HepG2 (cell line): ENCODE measurements around the gene CAPN10. TPM values are rescaled to one million over a fixed set of nuclear protein-coding genes. Genes with fewer than 3 reads are reported as not detected.

Experiments used
- CCDC6 ChIP-seq: sonication (generic); formaldehyde crosslinking; IDR thresholded peaks from 2 replicates; pipeline ENCODE4 v1.8.1; 2022; ENCODE audit warnings: mild to moderate bottlenecking, missing genetic modification reagents, moderate library complexity
- CHCHD3 ChIP-seq: sonication (generic); formaldehyde crosslinking; IDR thresholded peaks from 2 replicates; pipeline ENCODE4 v1.8.0; 2022; ENCODE audit warnings: mild to moderate bottlenecking, missing genetic modification reagents, moderate library complexity
- CREM ChIP-seq, 2 experiments: sonication (generic) in 1 of 2; formaldehyde crosslinking in 1 of 2; IDR thresholded peaks; 2 replicates each; pipeline versions ENCODE4 v1.4.0 to v1.6.1; 2016 to 2020; ENCODE audit warnings: antibody characterized with exemption in 1 of 2, mild to moderate bottlenecking in 1 of 2, missing genetic modification reagents in 1 of 2
- FOXO4 ChIP-seq: sonication (generic); formaldehyde crosslinking; conservative IDR thresholded peaks from 2 replicates; pipeline ENCODE4 v1.8.1; 2023; ENCODE audit warnings: missing genetic modification reagents
- HDAC2 ChIP-seq: sonication (generic); formaldehyde crosslinking; IDR thresholded peaks from 2 replicates; pipeline ENCODE4 v1.4.0; 2020; ENCODE audit warnings: missing genetic modification reagents
- RBM39 ChIP-seq: fragments of 200-400 bp; formaldehyde crosslinking; IDR thresholded peaks from one replicate; pipeline ENCODE4 v1.6.1; 2018; ENCODE audit warnings: antibody characterized with exemption, mild to moderate bottlenecking, low read depth, low read length; ENCODE audit not compliant: poor library complexity, severe bottlenecking
- SKIL ChIP-seq: sonication (generic); formaldehyde crosslinking; IDR thresholded peaks from 2 replicates; pipeline ENCODE4 v1.8.0; 2022; ENCODE audit warnings: missing genetic modification reagents, mild to moderate bottlenecking, moderate library complexity, borderline replicate concordance
- TAF1 ChIP-seq: sonication (generic); formaldehyde crosslinking; IDR thresholded peaks from 2 replicates; pipeline ENCODE4 v1.4.0; 2020; ENCODE audit warnings: missing genetic modification reagents
- UBTF ChIP-seq: sonication (generic); formaldehyde crosslinking; IDR thresholded peaks from 2 replicates; pipeline ENCODE4 v1.4.0; 2020; ENCODE audit warnings: mild to moderate bottlenecking, missing genetic modification reagents
- ZBTB3 ChIP-seq: sonication (generic); formaldehyde crosslinking; IDR thresholded peaks from 2 replicates; pipeline ENCODE4 v1.4.0; 2020; ENCODE audit warnings: low read depth, mild to moderate bottlenecking, moderate library complexity, missing genetic modification reagents, borderline replicate concordance
- ZC3H13 ChIP-seq: sonication (generic); formaldehyde crosslinking; IDR thresholded peaks from 2 replicates; pipeline ENCODE4 v1.8.1; 2023; ENCODE audit warnings: mild to moderate bottlenecking, missing genetic modification reagents, moderate library complexity
- ZNF317 ChIP-seq: sonication (generic); formaldehyde crosslinking; IDR thresholded peaks from 2 replicates; pipeline ENCODE4 v1.5.0; 2020; ENCODE audit warnings: mild to moderate bottlenecking, missing genetic modification reagents
- ZNF639 ChIP-seq: conservative IDR thresholded peaks from 2 replicates; pipeline ENCODE4 v1.6.1; 2018; ENCODE audit warnings: missing genetic modification reagents
- ZNF749 ChIP-seq: sonication (generic); formaldehyde crosslinking; IDR thresholded peaks from 2 replicates; pipeline ENCODE4 v1.8.0; 2022; ENCODE audit warnings: mild to moderate bottlenecking, missing genetic modification reagents, moderate library complexity, borderline replicate concordance
- ZNF780A ChIP-seq: sonication (generic); formaldehyde crosslinking; IDR thresholded peaks from 2 replicates; pipeline ENCODE4 v1.8.0; 2022; ENCODE audit warnings: mild to moderate bottlenecking, missing genetic modification reagents, moderate library complexity
- polyA plus RNA-seq, 8 experiments: library from polyadenylated mRNA; depleted of rRNA in 3 of 8; stranded (reverse) in 7 of 8; unstranded in 1 of 8; fragments of >200 nt; fragmentation: Illumina TruSeq in 4 of 8; extraction: Trizol in 4 of 8; gene quantifications; 2 replicates each; pipeline versions ENCODE4 v1.2.1 to v1.2.3, GENCODE V29; 2011 to 2016; ENCODE audit warnings: low read depth in 4 of 8, missing spikeins in 1 of 8, mixed read lengths in 1 of 8; ENCODE audit not compliant: insufficient read depth in 1 of 8
- total RNA-seq, 5 experiments: library from RNA; depleted of rRNA; stranded (reverse); fragments of >200 nt; fragmentation: Illumina TruSeq; extraction: Trizol; gene quantifications; 2 replicates each; pipeline ENCODE4 v1.2.3, GENCODE V29; 2016; ENCODE audit warnings: low read depth in 1 of 5

CAPN10 gene
- total and polyA plus RNA-seq, 2 of the 13 experiments (the other 11 are each of a cell fraction or from before 2014, with no cell fraction given), result 27.6 to 32.4 TPM

- no peak; the same call in 1 of the 2 replicates for TF ChIP-seq ZNF317 (CRISPR knock-in tag)
- TF ChIP-seq ZBTB3 (CRISPR knock-in tag), result peak; percentile 60
- TF ChIP-seq FOXO4 (CRISPR knock-in tag), result 0 out of 2 replicates have a peak, but pooled peaks have one; percentile 96
- TF ChIP-seq CREM (IDR thresholded peaks at IDR 0.05), result peak; percentile 38; the same call in 1 of the 2 replicates
- TF ChIP-seq CREM (CRISPR knock-in tag; IDR thresholded peaks at IDR 0.05), result no peak
- TF ChIP-seq ZNF780A (CRISPR knock-in tag), result 0 out of 2 replicates have a peak, but pooled peaks have one; percentile 49
- TF ChIP-seq ZC3H13 (CRISPR knock-in tag), result peak; percentile 83; the same call in 1 of the 2 replicates
- 0 out of 2 replicates have a peak, but pooled peaks have one; percentile 60 for TF ChIP-seq HDAC2 (CRISPR knock-in tag)
- peak; percentile 78 for TF ChIP-seq TAF1 (CRISPR knock-in tag)
- TF ChIP-seq CHCHD3 (CRISPR knock-in tag), result no peak; the same call in 1 of the 2 replicates
- peak; percentile 19 for TF ChIP-seq RBM39
- TF ChIP-seq SKIL, result peak; percentile 40; the same call in 1 of the 2 replicates
- TF ChIP-seq ZNF749 (CRISPR knock-in tag), result peak; percentile 49; the same call in 1 of the 2 replicates
- TF ChIP-seq CCDC6 (CRISPR knock-in tag), result peak; percentile 79
- no peak for TF ChIP-seq ZNF639
- peak; percentile 62 for TF ChIP-seq UBTF (CRISPR knock-in tag)
Observed at GRCh38 chr2:240604939-240605716, 18.6 kb downstream of the CAPN10 start (continued).
